GM15510 (cell line): ENCODE results near the gene TNKS1BP1.

Experiments
- POLR2A ChIP-seq: IDR thresholded peaks from 3 replicates; pipeline ENCODE4 v1.6.1; 2011; ENCODE audit warnings: borderline replicate concordance; ENCODE audit not compliant: insufficient read length; ENCODE audit errors: extremely low read depth

TNKS1BP1 gene

GRCh38 chr11:57275582-57275981 is 49.2 kb downstream of the TNKS1BP1 start:
- TF ChIP-seq POLR2A: no peak

GRCh38 chr11:57274904-57275498 is 49.8 kb downstream of the TNKS1BP1 start:
- no peak for TF ChIP-seq POLR2A

- TF ChIP-seq POLR2A: no peak
Measured at GRCh38 chr11:57273448-57274058, 51.2 kb downstream of the TNKS1BP1 start.

GRCh38 chr11:57269571-57270021 is 55.2 kb downstream of the TNKS1BP1 start:
- no peak for TF ChIP-seq POLR2A

GRCh38 chr11:57266157-57266556 is 58.6 kb downstream of the TNKS1BP1 start:
- no peak for TF ChIP-seq POLR2A

GRCh38 chr11:57263351-57263750 is 61.4 kb downstream of the TNKS1BP1 start:
- no peak for TF ChIP-seq POLR2A

GRCh38 chr11:57262157-57262556 is 62.6 kb downstream of the TNKS1BP1 start:
- no peak for TF ChIP-seq POLR2A

GRCh38 chr11:57260937-57261783 is 63.6 kb downstream of the TNKS1BP1 start:
- no peak for TF ChIP-seq POLR2A

- TF ChIP-seq POLR2A: no peak
Measured at GRCh38 chr11:57256119-57256518, 68.6 kb downstream of the TNKS1BP1 start.

- TF ChIP-seq POLR2A: no peak
Measured at GRCh38 chr11:57255618-57256017, 69.1 kb downstream of the TNKS1BP1 start.

GRCh38 chr11:57254631-57255030 is 70.1 kb downstream of the TNKS1BP1 start:
- no peak for TF ChIP-seq POLR2A

- TF ChIP-seq POLR2A: no peak
Measured at GRCh38 chr11:57251491-57252104, 73.2 kb downstream of the TNKS1BP1 start.

GRCh38 chr11:57251037-57251436 is 73.7 kb downstream of the TNKS1BP1 start:
- TF ChIP-seq POLR2A: no peak
